ENCODE measurements around the gene LYPD4. TPM values are rescaled to one million over a fixed set of nuclear protein-coding genes. Genes with fewer than 3 reads are reported as not detected.

The LYPD4 gene
- total RNA-seq, 4 donors from 2014 or later = not detected

DNA sequence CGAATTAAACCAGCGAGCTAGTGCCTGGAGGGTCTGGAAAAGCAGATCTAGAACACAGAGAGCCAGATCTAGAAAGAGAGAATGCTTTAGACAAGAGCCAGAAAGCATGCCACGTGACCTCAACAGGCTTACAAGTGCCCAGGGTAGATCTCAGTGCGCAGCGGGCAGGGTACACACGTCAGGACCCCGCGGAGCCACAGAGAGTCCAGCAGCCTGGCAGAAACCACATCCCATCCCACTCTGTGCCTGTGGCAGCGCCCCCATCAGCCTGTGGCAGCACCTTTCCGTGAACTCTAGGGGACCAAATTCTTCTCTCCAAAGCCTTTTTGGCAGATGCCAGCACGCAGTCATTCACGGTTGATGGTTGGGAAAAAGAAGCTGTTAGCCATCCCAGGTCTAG lies 44.4 kb upstream of the LYPD4 start:
- Histone ChIP-seq H3K27ac (no peak overlapping the region), H3K36me3 (peaks cover 48% of the 10 kb centered on the region), H3K4me1 (peaks cover 34% of the 10 kb centered on the region), H3K9me3 (no peaks in the 10 kb centered on the region), H3K4me3 (no peak overlapping the region), H3K27me3 (no peaks in the 10 kb centered on the region)
- TF ChIP-seq POLR2AphosphoS5 (IDR thresholded peaks at IDR 0.05) (no peak), EP300 (IDR thresholded peaks at IDR 0.05) (no peak), POLR2A (IDR thresholded peaks at IDR 0.05) (no peak)
- TF ChIP-seq, protein P1, sequence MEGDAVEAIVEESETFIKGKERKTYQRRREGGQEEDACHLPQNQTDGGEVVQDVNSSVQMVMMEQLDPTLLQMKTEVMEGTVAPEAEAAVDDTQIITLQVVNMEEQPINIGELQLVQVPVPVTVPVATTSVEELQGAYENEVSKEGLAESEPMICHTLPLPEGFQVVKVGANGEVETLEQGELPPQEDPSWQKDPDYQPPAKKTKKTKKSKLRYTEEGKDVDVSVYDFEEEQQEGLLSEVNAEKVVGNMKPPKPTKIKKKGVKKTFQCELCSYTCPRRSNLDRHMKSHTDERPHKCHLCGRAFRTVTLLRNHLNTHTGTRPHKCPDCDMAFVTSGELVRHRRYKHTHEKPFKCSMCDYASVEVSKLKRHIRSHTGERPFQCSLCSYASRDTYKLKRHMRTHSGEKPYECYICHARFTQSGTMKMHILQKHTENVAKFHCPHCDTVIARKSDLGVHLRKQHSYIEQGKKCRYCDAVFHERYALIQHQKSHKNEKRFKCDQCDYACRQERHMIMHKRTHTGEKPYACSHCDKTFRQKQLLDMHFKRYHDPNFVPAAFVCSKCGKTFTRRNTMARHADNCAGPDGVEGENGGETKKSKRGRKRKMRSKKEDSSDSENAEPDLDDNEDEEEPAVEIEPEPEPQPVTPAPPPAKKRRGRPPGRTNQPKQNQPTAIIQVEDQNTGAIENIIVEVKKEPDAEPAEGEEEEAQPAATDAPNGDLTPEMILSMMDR (IDR thresholded peaks at IDR 0.05) = no peak
- no peak for DNase-seq (ENCODE audit: low spot score in 2 of 2)
- WGBS = 80% methylated on average over 7 of the region's 12 CpGs

DNA sequence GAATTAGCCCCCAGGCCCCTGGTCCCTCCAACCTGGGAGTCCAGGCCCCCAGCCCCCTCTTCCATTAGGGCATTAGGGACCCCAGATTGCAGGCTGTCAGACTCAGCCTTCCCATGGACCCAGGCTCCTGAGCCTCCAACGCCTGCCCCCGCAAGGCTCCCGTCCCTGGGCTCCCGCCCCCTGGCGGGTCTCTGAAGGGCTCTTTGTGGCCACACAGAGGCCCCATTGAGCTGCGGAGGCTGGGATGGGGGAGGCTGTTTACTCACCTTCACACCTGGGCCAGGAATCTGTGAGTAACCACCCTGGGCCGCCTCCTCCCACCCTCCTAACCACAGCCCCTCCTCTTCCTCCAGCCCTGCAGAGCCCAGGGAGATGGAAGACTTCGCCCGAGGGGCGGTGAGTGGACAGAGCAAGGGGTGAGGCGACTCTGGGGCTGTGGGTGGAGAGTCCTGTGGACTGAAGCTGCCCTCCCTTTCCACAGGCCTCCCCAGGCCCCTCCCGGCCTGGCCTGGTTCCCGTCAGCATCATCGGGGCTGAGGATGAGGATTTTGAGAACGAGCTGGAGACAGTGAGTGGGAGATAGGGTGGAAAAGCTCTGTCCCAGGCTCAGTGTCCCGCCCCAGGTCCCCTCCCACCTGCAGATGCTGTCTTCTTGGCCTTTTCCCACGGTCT lies 43.4 kb upstream of the LYPD4 start:
- Histone ChIP-seq H3K4me3 (peak overlapping the region; percentile 10), H3K36me3 (peaks cover 44% of the 10 kb centered on the region), H3K27me3 (no peaks in the 10 kb centered on the region), H3K9me3 (no peaks in the 10 kb centered on the region), H3K27ac (peak overlapping the region; percentile 63), H3K4me1 (peaks cover 35% of the 10 kb centered on the region)
- no peak for DNase-seq (ENCODE audit: low spot score in 2 of 2)
- no peak for TF ChIP-seq POLR2A (IDR thresholded peaks at IDR 0.05)
- TF ChIP-seq POLR2AphosphoS5 (IDR thresholded peaks at IDR 0.05) = no peak
- TF ChIP-seq, protein P1 (IDR thresholded peaks at IDR 0.05) = no peak
- TF ChIP-seq EP300 (IDR thresholded peaks at IDR 0.05) = no peak
- 43% methylated on average over 17 of the region's 17 CpGs for WGBS

DNA sequence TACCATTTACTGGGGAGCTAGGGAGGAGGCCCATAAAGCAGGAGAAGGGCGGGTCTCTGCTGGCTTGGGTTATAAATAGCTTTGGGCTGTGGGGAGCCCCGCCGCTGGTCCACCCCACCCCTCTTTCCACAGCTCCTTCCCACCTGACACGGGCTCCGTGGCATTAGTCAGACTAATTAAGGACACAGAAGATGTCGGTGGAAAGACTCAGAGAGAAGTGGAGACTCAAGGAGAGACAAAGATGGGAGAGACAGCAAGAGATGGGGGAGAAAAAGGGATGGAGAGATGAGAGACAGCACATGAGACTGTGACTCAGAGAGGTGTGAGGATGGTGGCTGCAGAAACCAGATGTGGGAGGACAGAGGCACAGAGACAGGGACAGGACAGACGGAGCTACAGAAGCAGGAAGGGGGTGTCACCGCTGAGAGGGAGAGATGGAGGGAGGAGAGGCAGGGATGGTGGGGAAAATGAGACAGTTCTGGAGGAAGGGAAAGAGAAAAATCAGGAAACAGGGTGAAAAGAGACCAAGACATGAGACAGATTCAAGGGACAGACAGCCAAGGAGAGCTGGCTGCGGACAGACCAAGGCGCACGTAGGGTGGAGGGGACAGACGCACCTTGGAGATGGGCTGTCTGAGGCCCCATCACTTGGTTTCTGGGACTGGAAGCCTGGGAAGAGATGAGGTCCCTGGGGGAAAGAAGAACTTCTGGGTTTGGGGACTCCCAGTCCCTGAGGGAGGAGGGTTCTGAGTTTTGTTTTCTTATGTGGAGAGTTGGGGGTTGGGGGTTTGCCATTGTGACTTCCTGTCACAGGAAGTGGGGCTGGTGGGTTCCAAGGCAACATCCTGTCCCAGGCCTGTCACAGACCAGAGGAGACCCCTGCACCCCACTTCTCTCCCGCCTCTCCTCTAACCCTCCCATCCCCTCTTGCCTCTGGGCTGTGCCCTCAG lies 42.6 kb upstream of the LYPD4 start:
- TF ChIP-seq POLR2A (IDR thresholded peaks at IDR 0.05) (no peak), EP300 (IDR thresholded peaks at IDR 0.05) (no peak), POLR2AphosphoS5 (IDR thresholded peaks at IDR 0.05) (no peak)
- TF ChIP-seq, protein P1 (IDR thresholded peaks at IDR 0.05) = no peak
- Histone ChIP-seq H3K27ac (peak overlapping the region; percentile 63), H3K4me3 (peak overlapping the region; percentile 10), H3K27me3 (no peaks in the 10 kb centered on the region), H3K4me1 (peaks cover 43% of the 10 kb centered on the region), H3K36me3 (peaks cover 36% of the 10 kb centered on the region), H3K9me3 (no peaks in the 10 kb centered on the region)
- 46% methylated on average over 13 of the region's 13 CpGs for WGBS
- DNase-seq (ENCODE audit: low spot score in 2 of 2) = no peak

DNA sequence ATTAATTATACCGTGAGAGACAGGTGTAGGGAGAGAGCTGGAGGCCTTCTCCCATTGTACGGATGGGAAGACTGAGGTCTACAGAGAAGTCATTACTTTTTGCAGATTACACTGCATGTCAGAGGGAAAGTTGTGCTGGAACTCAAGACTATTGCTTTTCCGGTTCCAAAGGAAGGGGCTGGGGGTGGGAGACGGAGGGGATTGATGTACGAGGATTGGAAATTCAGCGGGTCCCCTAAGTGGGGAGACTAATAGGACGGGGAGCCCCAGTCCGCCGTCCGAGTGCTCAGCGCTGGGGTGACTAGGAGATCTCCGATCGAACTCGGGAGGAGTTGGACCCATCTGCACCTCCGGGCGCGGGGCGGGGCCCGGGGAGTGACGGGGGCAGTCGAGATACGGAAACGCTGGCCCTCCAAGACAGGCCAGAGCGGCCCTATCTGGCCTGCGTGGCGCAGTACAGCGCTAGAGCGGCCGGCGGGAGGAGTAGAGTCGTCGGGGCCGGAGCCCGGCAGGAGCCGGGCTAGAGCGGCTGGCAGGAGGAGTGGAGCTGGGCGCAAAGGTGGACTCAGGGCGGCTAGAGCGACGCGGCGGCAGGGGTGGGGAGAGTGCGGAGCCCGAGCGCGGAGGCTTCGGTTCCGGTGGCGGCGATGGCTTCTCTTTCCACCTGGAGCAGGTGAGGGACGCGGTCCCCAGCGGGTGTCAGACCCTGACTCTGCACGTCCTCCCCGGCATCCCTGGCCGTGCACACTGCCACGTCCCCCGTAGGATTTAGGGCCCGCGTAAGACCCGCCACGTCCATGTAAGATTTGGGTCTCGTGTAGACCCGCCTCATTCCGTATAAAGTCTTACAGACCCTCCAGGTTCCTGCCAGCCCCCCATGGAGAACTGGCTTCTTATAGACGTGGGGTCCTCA lies 39.6 kb upstream of the LYPD4 start:
- Histone ChIP-seq H3K27me3 (no peaks in the 10 kb centered on the region), H3K4me3 (peak overlapping the region; percentile 84), H3K27ac (peak overlapping the region; percentile 84), H3K36me3 (peaks cover 14% of the 10 kb centered on the region), H3K9me3 (no peaks in the 10 kb centered on the region), H3K4me1 (peaks cover 43% of the 10 kb centered on the region)
- under 1% methylated on average over 52 of the region's 66 CpGs for WGBS
- TF ChIP-seq POLR2AphosphoS5 (IDR thresholded peaks at IDR 0.05) = peak in 2 of 3 donors; percentile 49 to 61
- TF ChIP-seq, protein P1 (IDR thresholded peaks at IDR 0.05) = no peak
- TF ChIP-seq EP300 (IDR thresholded peaks at IDR 0.05) = no peak
- TF ChIP-seq POLR2A (IDR thresholded peaks at IDR 0.05) = peak in 1 of 2 donors; percentile 38
- peak; percentile 95 to 96 for DNase-seq (ENCODE audit: low spot score in 2 of 2)
